ENCODE data around the gene UPP1.
"Not testable (repeated sequence)": the region's sequence is repeated elsewhere in the genome, so short reads cannot be mapped to it uniquely, and the experiment has no call there.

The UPP1 gene

DNA sequence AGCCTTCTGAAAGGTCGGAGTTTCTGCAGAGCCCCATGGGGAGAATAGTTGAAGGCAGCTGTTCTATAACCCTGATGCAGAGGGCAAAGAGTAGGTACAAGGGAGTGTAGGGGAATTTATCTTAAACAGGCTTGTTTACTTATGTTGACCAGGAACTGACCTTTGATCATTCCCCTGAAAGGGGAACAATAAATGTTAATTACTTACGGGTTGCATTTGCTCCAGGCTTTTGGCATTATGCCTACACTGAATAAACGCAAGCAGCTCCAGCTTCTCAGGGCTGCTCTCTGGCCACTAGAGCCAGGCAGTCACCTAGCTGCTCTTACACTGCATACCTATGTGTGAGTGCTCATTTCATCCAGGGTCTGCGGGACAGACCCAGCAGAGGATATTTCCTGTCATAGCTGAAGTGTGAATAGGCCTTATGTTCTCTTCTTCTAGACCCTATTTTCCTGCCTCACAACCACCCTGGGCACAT lies 55.3 kb downstream of the UPP1 start:
- Histone ChIP-seq H3K27ac (no peak overlapping the region), H3K27me3 (replicated peaks) (no peaks in the 10 kb centered on the region), H3K4me3 (ENCODE audit: low read depth, low read length) (no peak overlapping the region), H3K36me3 (replicated peaks) (no peaks in the 10 kb centered on the region)
- in situ Hi-C loops (cut with HindIII; ENCODE audit: low pct_ligation_motif_present, low sequenced_read_pairs) = no loop called here
- DNase-seq = no peak
- TF ChIP-seq, protein P1, sequence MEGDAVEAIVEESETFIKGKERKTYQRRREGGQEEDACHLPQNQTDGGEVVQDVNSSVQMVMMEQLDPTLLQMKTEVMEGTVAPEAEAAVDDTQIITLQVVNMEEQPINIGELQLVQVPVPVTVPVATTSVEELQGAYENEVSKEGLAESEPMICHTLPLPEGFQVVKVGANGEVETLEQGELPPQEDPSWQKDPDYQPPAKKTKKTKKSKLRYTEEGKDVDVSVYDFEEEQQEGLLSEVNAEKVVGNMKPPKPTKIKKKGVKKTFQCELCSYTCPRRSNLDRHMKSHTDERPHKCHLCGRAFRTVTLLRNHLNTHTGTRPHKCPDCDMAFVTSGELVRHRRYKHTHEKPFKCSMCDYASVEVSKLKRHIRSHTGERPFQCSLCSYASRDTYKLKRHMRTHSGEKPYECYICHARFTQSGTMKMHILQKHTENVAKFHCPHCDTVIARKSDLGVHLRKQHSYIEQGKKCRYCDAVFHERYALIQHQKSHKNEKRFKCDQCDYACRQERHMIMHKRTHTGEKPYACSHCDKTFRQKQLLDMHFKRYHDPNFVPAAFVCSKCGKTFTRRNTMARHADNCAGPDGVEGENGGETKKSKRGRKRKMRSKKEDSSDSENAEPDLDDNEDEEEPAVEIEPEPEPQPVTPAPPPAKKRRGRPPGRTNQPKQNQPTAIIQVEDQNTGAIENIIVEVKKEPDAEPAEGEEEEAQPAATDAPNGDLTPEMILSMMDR (IDR thresholded peaks at IDR 0.05; ENCODE audit: low read depth, low read length, missing control alignments) = no peak

DNA sequence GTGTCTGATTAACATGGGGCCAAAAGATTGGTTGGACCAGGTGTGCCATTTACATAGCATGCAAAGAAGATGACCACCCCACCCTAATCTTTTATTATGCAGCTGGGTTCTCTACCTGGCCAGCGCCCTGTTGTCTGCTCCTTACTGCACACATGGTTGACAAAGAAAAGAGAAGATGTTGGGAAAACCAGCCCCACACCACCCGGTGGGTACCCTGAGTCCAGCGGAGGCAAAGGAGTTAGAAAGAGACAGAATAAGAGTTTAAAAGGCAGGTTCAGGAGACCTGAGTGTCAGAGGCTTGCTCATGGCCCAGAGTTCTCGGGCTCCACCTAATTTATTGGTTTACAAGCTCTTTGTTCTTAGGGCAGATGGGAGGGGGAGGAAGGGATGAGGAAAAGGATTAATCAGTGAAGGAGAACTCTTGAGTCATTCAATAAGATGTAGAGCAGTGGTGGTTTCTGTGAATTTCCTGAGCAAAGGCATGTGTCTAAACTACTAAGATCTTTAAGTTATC lies 58.1 kb downstream of the UPP1 start:
- Histone ChIP-seq H3K27ac (no peak overlapping the region), H3K4me3 (ENCODE audit: low read depth, low read length) (no peak overlapping the region), H3K36me3 (replicated peaks) (no peaks in the 10 kb centered on the region), H3K27me3 (replicated peaks) (no peaks in the 10 kb centered on the region)
- DNase-seq = no peak
- in situ Hi-C loops (cut with HindIII; ENCODE audit: low pct_ligation_motif_present, low sequenced_read_pairs) = no loop called here
- TF ChIP-seq, protein P1 (IDR thresholded peaks at IDR 0.05; ENCODE audit: low read depth, low read length, missing control alignments) = no peak

DNA sequence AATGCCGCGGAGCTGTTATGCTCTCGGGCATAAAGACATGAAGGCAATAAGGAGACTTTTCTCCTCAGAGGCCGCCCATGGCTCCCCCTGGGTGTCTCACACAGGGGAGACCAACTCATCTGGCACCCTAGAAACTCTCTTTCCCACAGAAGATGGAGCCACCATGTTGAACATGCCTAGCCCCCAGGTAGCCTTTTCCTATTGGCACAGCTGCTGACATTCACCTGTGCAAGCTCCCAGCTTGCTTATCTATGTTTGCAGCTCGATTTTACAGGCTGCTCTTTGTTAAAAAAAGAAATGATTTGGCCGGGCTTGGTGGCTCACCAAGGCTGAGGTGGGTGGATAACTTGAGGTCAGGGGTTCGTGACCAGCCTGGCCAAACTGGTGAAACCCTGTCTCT lies 58.6 kb downstream of the UPP1 start:
- H3K27ac ChIP-seq; H3K27me3 ChIP-seq (replicated peaks); H3K4me3 ChIP-seq (ENCODE audit: low read depth, low read length); DNase-seq; in situ Hi-C loops (cut with HindIII; ENCODE audit: low pct_ligation_motif_present, low sequenced_read_pairs); H3K36me3 ChIP-seq (replicated peaks): not testable (repeated sequence)

DNA sequence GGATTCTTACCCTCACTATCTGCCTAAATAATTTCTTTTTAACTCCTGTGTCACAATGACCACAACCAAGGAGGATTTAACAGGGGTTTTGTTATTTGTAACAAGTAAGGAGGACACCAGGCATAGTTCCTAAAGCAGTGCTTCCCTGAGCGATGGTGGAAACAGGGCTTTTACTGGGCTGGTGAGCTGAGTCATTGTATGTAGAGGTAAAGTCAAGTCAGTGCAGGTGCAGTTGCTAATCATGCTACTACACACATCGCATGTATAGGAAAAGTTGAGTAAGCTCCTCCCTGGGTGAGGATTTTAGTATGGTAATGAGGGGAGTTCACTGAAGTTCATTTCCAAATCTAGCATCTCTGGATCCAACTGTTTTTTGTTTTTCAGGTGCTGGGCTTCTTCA lies 59.2 kb downstream of the UPP1 start:
- in situ Hi-C loops (cut with HindIII; ENCODE audit: low pct_ligation_motif_present, low sequenced_read_pairs) = no loop called here

DNA sequence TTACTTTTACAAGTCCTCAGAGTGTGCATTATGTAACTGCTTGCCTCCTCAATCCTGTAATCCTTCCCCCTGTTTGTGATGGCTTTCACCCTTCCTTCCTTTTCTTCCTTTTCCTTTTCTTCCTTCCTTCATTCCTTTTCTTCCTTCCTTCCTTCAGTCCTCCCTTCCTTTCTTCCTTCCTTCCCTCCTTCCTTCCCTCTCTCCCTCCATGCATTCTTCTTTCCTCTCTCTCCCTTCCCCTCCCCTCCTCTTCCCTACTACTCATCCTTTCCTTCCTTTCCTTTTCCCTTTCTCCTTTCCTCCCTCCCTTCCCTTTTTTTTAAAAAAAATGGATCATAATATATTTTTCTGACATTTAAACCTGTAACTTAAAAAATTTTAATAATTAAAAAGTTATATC lies 60.0 kb downstream of the UPP1 start:
- no peak overlapping the region for H3K4me3 ChIP-seq (ENCODE audit: low read depth, low read length)
- no peaks in the 10 kb centered on the region for H3K36me3 ChIP-seq (replicated peaks)
- TF ChIP-seq, protein P1 (IDR thresholded peaks at IDR 0.05; ENCODE audit: low read depth, low read length, missing control alignments) = no peak
- no peaks in the 10 kb centered on the region for H3K27me3 ChIP-seq (replicated peaks)
- no peak for DNase-seq
- in situ Hi-C loops (cut with HindIII; ENCODE audit: low pct_ligation_motif_present, low sequenced_read_pairs) = no loop called here
- no peak overlapping the region for H3K27ac ChIP-seq

More for the DNA sequence above, 59.2 kb downstream of the UPP1 start:
- H3K27ac ChIP-seq = no peak overlapping the region
- no peaks in the 10 kb centered on the region for H3K36me3 ChIP-seq (replicated peaks)
- no peak for DNase-seq
- no peak overlapping the region for H3K4me3 ChIP-seq (ENCODE audit: low read depth, low read length)
- no peaks in the 10 kb centered on the region for H3K27me3 ChIP-seq (replicated peaks)
- TF ChIP-seq, protein P1 (IDR thresholded peaks at IDR 0.05; ENCODE audit: low read depth, low read length, missing control alignments) = no peak

DNA sequence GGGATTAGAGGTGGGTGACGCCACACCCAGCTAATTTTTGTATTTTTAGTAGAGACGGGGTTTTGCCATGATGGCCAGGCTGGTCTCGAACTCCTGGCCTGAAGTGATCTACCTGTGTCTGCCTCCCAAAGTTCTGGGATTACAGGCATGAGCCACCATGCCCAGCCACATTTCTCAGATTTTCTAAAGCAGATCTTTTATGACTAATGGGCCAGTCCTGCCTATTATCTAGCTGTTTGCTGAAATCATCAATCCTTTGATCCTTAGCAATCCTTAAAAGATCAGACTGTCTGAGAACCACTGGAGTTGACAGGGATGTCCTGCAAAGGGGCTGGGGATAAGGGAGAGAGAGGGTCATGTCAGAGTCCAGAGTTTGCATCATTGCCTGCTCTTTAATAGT lies 61.0 kb downstream of the UPP1 start:
- in situ Hi-C loops (cut with HindIII; ENCODE audit: low pct_ligation_motif_present, low sequenced_read_pairs) = no loop called here
- H3K27ac ChIP-seq = no peak overlapping the region
- TF ChIP-seq, protein P1 (IDR thresholded peaks at IDR 0.05; ENCODE audit: low read depth, low read length, missing control alignments) = no peak
- no peak for DNase-seq
- H3K4me3 ChIP-seq (ENCODE audit: low read depth, low read length) = no peak overlapping the region
- no peaks in the 10 kb centered on the region for H3K36me3 ChIP-seq (replicated peaks)
- H3K27me3 ChIP-seq (replicated peaks) = no peaks in the 10 kb centered on the region
